Suprapubic skin (tissue), 4 donors: ENCODE measurements around the gene TARM1. TPM values are rescaled to one million over a fixed set of nuclear protein-coding genes. Genes with fewer than 3 reads are reported as not detected.

ENCODE experiments used
- DNase-seq, 2 donors: peaks; one replicate each; pipeline ENCODE4 v3.0.0-alpha.2; 2019; ENCODE audit warnings: low spot score in 2 of 2
- H3K27ac ChIP-seq: fragments of 200-600 bp; sonication (generic); one replicate; pipeline ENCODE4 v1.5.1; 2019
- H3K27me3 ChIP-seq: fragments of 200-600 bp; sonication (generic); one replicate; pipeline ENCODE4 v1.5.1; 2019
- H3K36me3 ChIP-seq: fragments of 200-600 bp; sonication (generic); one replicate; pipeline ENCODE4 v1.5.1; 2019
- H3K4me1 ChIP-seq: fragments of 200-600 bp; sonication (generic); one replicate; pipeline ENCODE4 v1.5.1; 2019
- H3K4me3 ChIP-seq: fragments of 200-600 bp; sonication (generic); one replicate; pipeline ENCODE4 v1.5.1; 2019; ENCODE audit warnings: mild to moderate bottlenecking
- H3K9me3 ChIP-seq: fragments of 200-600 bp; sonication (generic); one replicate; pipeline ENCODE4 v1.5.1; 2019
- CTCF ChIP-seq, 2 donors: fragments of 200-600 bp in 1 of 2; fragments of 450-650 bp in 1 of 2; sonication (generic) in 1 of 2; IDR thresholded peaks; one replicate each; pipeline ENCODE4 v1.5.1; 2016 to 2019; ENCODE audit warnings: antibody characterized with exemption in 2 of 2, mild to moderate bottlenecking in 1 of 2, moderate library complexity in 1 of 2
- EP300 ChIP-seq: sonication (generic); formaldehyde crosslinking; IDR thresholded peaks from one replicate; pipeline ENCODE4 v1.6.1; 2017; ENCODE audit warnings: antibody characterized with exemption
- POLR2A ChIP-seq, 2 donors: fragments of 450-650 bp; IDR thresholded peaks; one replicate each; pipeline ENCODE4 v1.6.1; 2017; ENCODE audit warnings: antibody characterized with exemption in 2 of 2, mild to moderate bottlenecking in 2 of 2, moderate library complexity in 2 of 2
- POLR2AphosphoS5 ChIP-seq, 3 donors: sonication (generic); formaldehyde crosslinking; IDR thresholded peaks; one replicate each; pipeline ENCODE4 v1.6.1; 2017; ENCODE audit warnings: antibody characterized with exemption in 3 of 3
- WGBS: methylation state at CpG from one replicate; pipeline ENCODE4 v1.1.5; 2018; 5-methylcytosine and 5-hydroxymethylcytosine counted together
- total RNA-seq, 4 donors: library from RNA; depleted of rRNA; stranded (reverse); fragments of >200 nt; gene quantifications; one replicate each; pipeline ENCODE4 v1.1.0, GENCODE V29; 2016

The TARM1 gene
- total RNA-seq, 4 donors from 2014 or later = not detected

- no peak for TF ChIP-seq POLR2A (IDR thresholded peaks at IDR 0.05)
- no peak for TF ChIP-seq POLR2AphosphoS5 (IDR thresholded peaks at IDR 0.05)
- no peak for TF ChIP-seq EP300
- no peak for TF ChIP-seq CTCF (IDR thresholded peaks at IDR 0.05)
- H3K27me3 ChIP-seq = peaks cover 18% of the 10 kb centered on the region
- no peak within 1 kb of the TSS for H3K27ac ChIP-seq
- no peaks in the 10 kb centered on the region for H3K36me3 ChIP-seq
- no peak within 1 kb of the TSS for H3K4me3 ChIP-seq
- H3K9me3 ChIP-seq = no peaks in the 10 kb centered on the region
- DNase-seq = no peak
- no peaks in the 10 kb centered on the region for H3K4me1 ChIP-seq
- WGBS = 77% methylated on average over 34 of the region's 34 CpGs
Observed at GRCh38 chr19:54063350-54064116, 17.6 kb downstream of the TARM1 start, which contains the start of gene VSTM1. VSTM1 (minus strand) TSS chr19:54063897; CDS start chr19:54063777, 120 bp downstream.

- no peak for DNase-seq
- Histone ChIP-seq H3K4me3 (no peak overlapping the region), H3K4me1 (no peaks in the 10 kb centered on the region), H3K27me3 (peaks cover 18% of the 10 kb centered on the region), H3K36me3 (no peaks in the 10 kb centered on the region), H3K9me3 (no peaks in the 10 kb centered on the region), H3K27ac (no peak overlapping the region)
- TF ChIP-seq POLR2AphosphoS5 (IDR thresholded peaks at IDR 0.05) = no peak
- no peak for TF ChIP-seq CTCF (IDR thresholded peaks at IDR 0.05)
- no peak for TF ChIP-seq EP300
- no peak for TF ChIP-seq POLR2A (IDR thresholded peaks at IDR 0.05)
- WGBS = 79% methylated on average over 9 of the region's 9 CpGs
Observed at GRCh38 chr19:54062643-54063042, 18.5 kb downstream of the TARM1 start.

DNA sequence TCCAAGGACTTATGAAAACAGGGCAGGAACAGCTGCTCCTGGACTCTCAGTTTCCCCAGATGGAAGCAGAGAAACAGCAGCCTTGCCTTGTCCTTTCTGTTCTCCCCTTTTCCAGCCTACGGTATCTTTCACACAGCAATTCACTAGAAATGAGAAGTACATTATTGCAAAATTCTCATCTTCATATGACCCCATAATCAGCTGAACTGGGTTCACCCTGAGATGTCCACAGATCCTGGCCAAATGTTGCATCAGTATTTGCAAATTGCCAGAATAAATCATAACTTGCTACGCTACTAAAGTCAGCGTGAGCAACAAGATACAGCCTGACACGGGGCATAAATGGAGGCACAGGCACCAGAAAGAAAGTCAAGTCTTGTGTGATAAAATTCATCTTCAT lies 33.5 kb downstream of the TARM1 start:
- no peaks in the 10 kb centered on the region for H3K36me3 ChIP-seq
- H3K9me3 ChIP-seq = no peaks in the 10 kb centered on the region
- peaks cover 36% of the 10 kb centered on the region for H3K27me3 ChIP-seq
- WGBS = 84% methylated on average over 4 of the region's 4 CpGs
- H3K27ac ChIP-seq = no peak overlapping the region
- no peaks in the 10 kb centered on the region for H3K4me1 ChIP-seq
- no peak overlapping the region for H3K4me3 ChIP-seq
- TF ChIP-seq EP300 = no peak
- TF ChIP-seq POLR2AphosphoS5 (IDR thresholded peaks at IDR 0.05) = no peak
- no peak for TF ChIP-seq CTCF (IDR thresholded peaks at IDR 0.05)
- no peak for TF ChIP-seq POLR2A (IDR thresholded peaks at IDR 0.05)
- DNase-seq = no peak

GRCh38 chr19:54045771-54046170 lies 35.4 kb downstream of the TARM1 start:
- H3K4me1 ChIP-seq = no peaks in the 10 kb centered on the region
- H3K27me3 ChIP-seq = peaks cover 44% of the 10 kb centered on the region
- no peaks in the 10 kb centered on the region for H3K9me3 ChIP-seq
- H3K27ac ChIP-seq = no peak overlapping the region
- TF ChIP-seq EP300 (no peak), CTCF (IDR thresholded peaks at IDR 0.05) (no peak), POLR2A (IDR thresholded peaks at IDR 0.05) (no peak), POLR2AphosphoS5 (IDR thresholded peaks at IDR 0.05) (no peak)
- no peak for DNase-seq
- H3K4me3 ChIP-seq = no peak overlapping the region
- H3K36me3 ChIP-seq = no peaks in the 10 kb centered on the region
- WGBS = 86% methylated on average over 2 of the region's 2 CpGs

DNA sequence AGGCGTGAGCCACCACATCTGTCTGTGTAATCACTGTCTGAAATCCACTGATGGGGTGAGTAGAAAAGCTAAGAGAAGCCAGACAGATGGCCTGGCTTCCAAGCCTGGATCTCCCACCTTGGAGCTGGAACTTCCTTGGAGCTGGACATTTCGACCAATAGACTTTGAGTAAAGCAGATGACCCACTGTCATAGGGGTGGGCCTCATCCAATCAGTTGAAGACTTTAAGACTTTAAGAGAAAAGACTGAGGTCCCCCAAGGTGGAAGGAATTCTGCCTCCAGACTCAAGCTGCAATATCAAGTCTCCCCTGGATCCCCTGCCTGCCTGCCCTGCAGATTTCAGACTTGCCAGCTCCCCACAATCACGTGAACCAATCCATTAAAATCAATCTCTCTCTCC lies 38.2 kb downstream of the TARM1 start:
- H3K27me3 ChIP-seq = peaks cover 38% of the 10 kb centered on the region
- 84% methylated on average over 3 of the region's 3 CpGs for WGBS
- H3K27ac ChIP-seq = no peak overlapping the region

More for the DNA sequence above, 38.2 kb downstream of the TARM1 start:
- Histone ChIP-seq H3K36me3 (no peaks in the 10 kb centered on the region), H3K4me3 (no peak overlapping the region), H3K4me1 (no peaks in the 10 kb centered on the region), H3K9me3 (no peaks in the 10 kb centered on the region)
- TF ChIP-seq POLR2A (IDR thresholded peaks at IDR 0.05) = no peak
- no peak for TF ChIP-seq CTCF (IDR thresholded peaks at IDR 0.05)
- no peak for TF ChIP-seq EP300
- no peak for TF ChIP-seq POLR2AphosphoS5 (IDR thresholded peaks at IDR 0.05)
- no peak for DNase-seq
